ENCODE data around the gene PISD.

Gene PISD

DNA sequence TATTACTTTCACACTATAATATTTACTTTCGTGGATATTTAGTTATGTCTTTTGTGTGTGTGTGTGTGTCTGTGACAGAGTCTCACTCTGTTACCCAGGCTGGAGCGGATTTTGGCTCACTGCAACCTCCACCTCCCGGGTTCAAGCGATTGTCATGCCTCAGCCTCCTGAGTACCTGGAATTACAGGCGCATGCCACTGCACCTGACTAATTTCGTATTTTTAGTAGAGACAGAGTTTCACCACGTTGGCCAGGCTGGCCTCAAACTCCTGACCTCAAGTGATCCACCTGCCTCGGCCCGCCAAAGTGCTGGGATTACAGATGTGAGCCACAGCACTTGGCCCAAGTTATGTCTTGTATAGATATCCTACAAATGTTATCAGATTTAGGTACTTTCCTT, 9.9 kb downstream of the PISD start:
- H3K4me1 ChIP-seq (ENCODE audit: control insufficient read depth, insufficient read depth, low read length), result peaks cover 29% of the 10 kb centered on the region
- no peaks in the 10 kb centered on the region for H3K27me3 ChIP-seq (replicated peaks; ENCODE audit: control insufficient read depth, insufficient read depth, low read length)
- DNase-seq (ENCODE audit: low read depth), result no peak
- no peaks in the 10 kb centered on the region for H3K9me3 ChIP-seq (ENCODE audit: control insufficient read depth, low read length)
- no peak overlapping the region for H3K9ac ChIP-seq (ENCODE audit: low read length)
- peaks cover 7% of the 10 kb centered on the region for H3K36me3 ChIP-seq (ENCODE audit: control insufficient read depth, insufficient read depth, low read length, severe bottlenecking)
- no peak overlapping the region for H3K4me3 ChIP-seq (ENCODE audit: low read length)

DNA sequence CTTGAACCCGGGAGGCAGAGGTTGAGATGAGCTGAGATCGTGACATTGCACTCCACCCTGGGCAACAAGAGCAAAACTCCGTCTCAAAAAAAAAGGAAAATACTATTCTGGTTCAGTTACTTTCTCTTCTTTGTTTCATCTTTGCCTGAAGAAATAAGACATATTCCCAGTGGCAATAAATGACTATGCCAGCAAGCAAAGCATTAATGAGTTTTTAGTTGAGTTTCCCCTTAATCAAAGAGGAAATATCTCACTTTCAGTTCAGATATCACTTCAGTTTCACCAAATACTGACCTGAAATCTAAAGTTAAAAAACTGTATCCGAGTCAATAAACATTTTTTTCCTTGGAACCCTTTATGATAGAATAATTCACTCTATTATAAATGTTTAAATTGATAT, 10.4 kb downstream of the PISD start:
- no peak overlapping the region for H3K4me3 ChIP-seq (ENCODE audit: low read length)
- H3K9me3 ChIP-seq (ENCODE audit: control insufficient read depth, low read length), result no peaks in the 10 kb centered on the region
- no peak overlapping the region for H3K9ac ChIP-seq (ENCODE audit: low read length)
- peaks cover 7% of the 10 kb centered on the region for H3K36me3 ChIP-seq (ENCODE audit: control insufficient read depth, insufficient read depth, low read length, severe bottlenecking)
- peaks cover 34% of the 10 kb centered on the region for H3K4me1 ChIP-seq (ENCODE audit: control insufficient read depth, insufficient read depth, low read length)
- DNase-seq (ENCODE audit: low read depth), result no peak
- H3K27me3 ChIP-seq (replicated peaks; ENCODE audit: control insufficient read depth, insufficient read depth, low read length), result no peaks in the 10 kb centered on the region

DNA sequence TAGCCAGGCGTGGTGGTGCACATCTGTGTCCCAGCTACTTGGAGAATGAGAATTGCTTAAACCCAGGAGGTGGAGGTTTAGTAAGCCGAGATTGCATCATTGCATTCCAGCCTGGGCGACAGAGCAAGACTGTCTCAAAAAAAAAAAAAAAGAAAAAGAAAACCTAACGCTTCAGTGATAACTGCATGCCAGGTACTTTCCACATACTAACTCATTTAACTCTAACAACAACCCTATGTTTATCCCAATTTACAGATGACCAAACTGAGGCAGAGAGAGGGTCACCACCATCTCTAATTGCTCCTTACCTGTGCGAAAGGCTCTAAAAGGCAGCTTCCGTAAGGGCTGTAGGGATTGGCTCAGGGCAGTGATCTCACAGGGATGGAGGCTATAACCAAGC, 11.6 kb downstream of the PISD start:
- Histone ChIP-seq H3K27me3 (replicated peaks; ENCODE audit: control insufficient read depth, insufficient read depth, low read length) (no peaks in the 10 kb centered on the region), H3K9ac (ENCODE audit: low read length) (no peak overlapping the region), H3K9me3 (ENCODE audit: control insufficient read depth, low read length) (no peaks in the 10 kb centered on the region), H3K4me3 (ENCODE audit: low read length) (peak overlapping the region; percentile 46), H3K4me1 (ENCODE audit: control insufficient read depth, insufficient read depth, low read length) (peaks cover 43% of the 10 kb centered on the region), H3K36me3 (ENCODE audit: control insufficient read depth, insufficient read depth, low read length, severe bottlenecking) (peaks cover 7% of the 10 kb centered on the region)
- peak; percentile 82 for DNase-seq (ENCODE audit: low read depth)

DNA sequence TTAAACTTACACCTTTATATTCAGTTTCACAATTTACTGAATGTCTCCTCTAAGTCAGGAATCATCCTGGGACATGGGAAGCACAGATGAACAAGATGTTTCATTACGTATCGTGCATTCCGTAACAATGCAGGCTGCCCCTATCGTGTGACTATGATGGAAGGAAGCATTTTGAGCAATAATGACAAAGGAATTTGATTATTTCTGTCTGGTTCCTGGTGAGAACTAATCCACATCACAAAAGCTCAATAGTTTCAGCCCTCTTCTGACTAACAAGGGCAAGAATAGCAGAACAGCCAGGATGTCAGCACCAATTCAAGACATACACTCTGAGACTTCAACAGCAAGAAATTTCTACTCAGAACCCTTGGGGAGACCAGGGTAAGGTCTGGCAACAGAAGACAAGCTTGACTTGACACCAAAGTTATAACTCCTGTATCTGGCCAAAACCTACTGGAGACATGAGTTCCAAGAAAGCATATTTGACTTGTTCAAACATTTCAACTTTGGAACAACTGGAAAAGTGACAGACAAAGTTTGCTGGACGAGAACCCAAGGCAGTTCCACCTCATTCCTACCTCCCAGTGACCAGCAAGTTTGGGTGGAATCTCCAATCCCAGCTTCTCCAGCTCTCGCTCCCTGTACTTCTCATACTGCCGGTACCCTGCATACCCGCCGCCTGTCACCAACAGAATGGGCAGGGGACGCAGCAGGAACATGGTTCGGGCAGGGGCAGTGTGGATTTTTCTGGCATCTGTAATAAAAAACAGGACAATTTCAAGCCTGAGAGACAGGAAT, 14.3 kb downstream of the PISD start:
- Histone ChIP-seq H3K36me3 (ENCODE audit: control insufficient read depth, insufficient read depth, low read length, severe bottlenecking) (peaks cover 11% of the 10 kb centered on the region), H3K9ac (ENCODE audit: low read length) (peak overlapping the region; percentile 41), H3K9me3 (ENCODE audit: control insufficient read depth, low read length) (no peaks in the 10 kb centered on the region)

GRCh38 chr22:31647066-31647465, 14.9 kb downstream of the PISD start:
- Histone ChIP-seq H3K27me3 (replicated peaks; ENCODE audit: control insufficient read depth, insufficient read depth, low read length) (no peaks in the 10 kb centered on the region), H3K9me3 (ENCODE audit: control insufficient read depth, low read length) (no peaks in the 10 kb centered on the region), H3K4me1 (ENCODE audit: control insufficient read depth, insufficient read depth, low read length) (peaks cover 43% of the 10 kb centered on the region), H3K36me3 (ENCODE audit: control insufficient read depth, insufficient read depth, low read length, severe bottlenecking) (peaks cover 11% of the 10 kb centered on the region), H3K4me3 (ENCODE audit: low read length) (no peak overlapping the region), H3K9ac (ENCODE audit: low read length) (peak overlapping the region; percentile 41)
- DNase-seq (ENCODE audit: low read depth), result no peak

More for the DNA sequence above, 14.3 kb downstream of the PISD start:
- Histone ChIP-seq H3K4me3 (ENCODE audit: low read length) (no peak overlapping the region), H3K27me3 (replicated peaks; ENCODE audit: control insufficient read depth, insufficient read depth, low read length) (no peaks in the 10 kb centered on the region), H3K4me1 (ENCODE audit: control insufficient read depth, insufficient read depth, low read length) (peaks cover 43% of the 10 kb centered on the region)
- peak; percentile 56 for DNase-seq (ENCODE audit: low read depth)

DNA sequence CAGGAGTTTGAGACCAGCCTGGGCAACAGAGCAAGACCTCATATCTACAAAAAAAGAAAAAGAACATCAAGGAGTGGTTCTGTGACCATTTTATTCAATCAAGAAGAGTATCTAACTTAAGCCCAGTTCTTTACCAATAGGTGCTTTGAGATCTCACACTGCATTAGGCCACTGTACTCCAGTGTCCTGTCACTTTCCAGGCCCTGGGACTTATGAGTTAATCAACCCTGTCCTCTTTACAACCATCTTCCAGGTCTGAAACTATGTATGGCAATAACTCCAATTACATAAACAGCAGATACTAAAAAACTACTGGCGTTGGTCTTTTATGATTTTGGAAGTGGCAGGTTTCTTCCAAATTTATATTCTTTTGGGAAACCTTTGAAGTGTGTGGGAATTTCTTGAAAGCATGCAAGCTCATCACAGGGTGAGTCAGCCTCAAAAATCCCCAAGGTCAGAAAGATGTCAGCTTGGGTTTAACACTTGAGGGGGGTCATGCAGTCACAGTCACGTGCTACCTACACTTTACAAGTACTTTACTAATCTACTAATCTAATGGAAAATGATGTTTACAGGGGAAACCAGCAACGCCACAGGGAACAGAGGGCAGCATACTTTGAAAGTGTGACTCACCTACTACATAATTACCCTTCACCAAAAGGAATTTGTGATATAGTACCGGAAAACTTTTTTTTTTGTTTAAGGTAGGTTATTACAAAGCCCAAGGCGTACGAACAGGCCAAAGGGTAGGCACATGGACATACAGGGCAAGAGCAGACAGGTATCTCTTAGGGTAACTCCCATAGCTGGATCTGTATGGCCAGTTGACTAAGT, 15.6 kb downstream of the PISD start:
- Histone ChIP-seq H3K9ac (ENCODE audit: low read length) (peak overlapping the region; percentile 41), H3K4me1 (ENCODE audit: control insufficient read depth, insufficient read depth, low read length) (peaks cover 43% of the 10 kb centered on the region), H3K27me3 (replicated peaks; ENCODE audit: control insufficient read depth, insufficient read depth, low read length) (no peaks in the 10 kb centered on the region), H3K4me3 (ENCODE audit: low read length) (no peak overlapping the region), H3K36me3 (ENCODE audit: control insufficient read depth, insufficient read depth, low read length, severe bottlenecking) (peaks cover 11% of the 10 kb centered on the region), H3K9me3 (ENCODE audit: control insufficient read depth, low read length) (no peaks in the 10 kb centered on the region)
- peak; percentile 52 for DNase-seq (ENCODE audit: low read depth)

GRCh38 chr22:31639436-31640039, 22.5 kb downstream of the PISD start:
- H3K9me3 ChIP-seq (ENCODE audit: control insufficient read depth, low read length), result no peaks in the 10 kb centered on the region
- no peak overlapping the region for H3K9ac ChIP-seq (ENCODE audit: low read length)
- no peaks in the 10 kb centered on the region for H3K27me3 ChIP-seq (replicated peaks; ENCODE audit: control insufficient read depth, insufficient read depth, low read length)
- H3K36me3 ChIP-seq (ENCODE audit: control insufficient read depth, insufficient read depth, low read length, severe bottlenecking), result no peaks in the 10 kb centered on the region
- DNase-seq (ENCODE audit: low read depth), result no peak
- peaks cover 17% of the 10 kb centered on the region for H3K4me1 ChIP-seq (ENCODE audit: control insufficient read depth, insufficient read depth, low read length)
- no peak overlapping the region for H3K4me3 ChIP-seq (ENCODE audit: low read length)

- no peaks in the 10 kb centered on the region for H3K36me3 ChIP-seq (ENCODE audit: control insufficient read depth, insufficient read depth, low read length, severe bottlenecking)
- peaks cover 20% of the 10 kb centered on the region for H3K4me1 ChIP-seq (ENCODE audit: control insufficient read depth, insufficient read depth, low read length)
- no peaks in the 10 kb centered on the region for H3K27me3 ChIP-seq (replicated peaks; ENCODE audit: control insufficient read depth, insufficient read depth, low read length)
- no peaks in the 10 kb centered on the region for H3K9me3 ChIP-seq (ENCODE audit: control insufficient read depth, low read length)
- peak overlapping the region; percentile 30 for H3K4me3 ChIP-seq (ENCODE audit: low read length)
- DNase-seq (ENCODE audit: low read depth), result no peak
- H3K9ac ChIP-seq (ENCODE audit: low read length), result peak overlapping the region; percentile 54
Observed at GRCh38 chr22:31637891-31638618, 24.0 kb downstream of the PISD start.

DNA sequence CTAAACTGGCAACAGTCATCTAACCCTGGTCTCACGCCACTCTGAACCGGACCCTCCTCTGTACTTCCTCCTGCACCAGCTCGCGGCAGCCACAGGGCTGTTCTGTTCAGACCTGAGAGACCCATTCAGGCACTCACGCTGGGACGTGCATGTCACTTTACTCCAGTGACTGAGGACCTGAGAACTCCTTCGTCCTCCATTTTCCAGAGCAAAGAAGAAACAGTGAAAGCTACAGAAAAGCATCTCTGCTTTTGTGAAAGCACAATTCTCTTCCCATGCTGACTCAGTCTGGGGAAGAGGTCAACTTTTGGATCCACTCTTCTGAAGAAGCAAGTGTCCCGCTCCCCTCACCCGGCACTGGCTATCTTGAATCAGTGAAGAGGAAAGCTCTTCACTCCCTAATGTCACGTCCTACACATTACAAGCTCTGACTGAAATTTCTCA, 24.5 kb downstream of the PISD start:
- DNase-seq (ENCODE audit: low read depth), result no peak
- no peaks in the 10 kb centered on the region for H3K36me3 ChIP-seq (ENCODE audit: control insufficient read depth, insufficient read depth, low read length, severe bottlenecking)
- H3K4me3 ChIP-seq (ENCODE audit: low read length), result peak overlapping the region; percentile 30
- H3K9ac ChIP-seq (ENCODE audit: low read length), result peak overlapping the region; percentile 54
- H3K9me3 ChIP-seq (ENCODE audit: control insufficient read depth, low read length), result no peaks in the 10 kb centered on the region
- H3K27me3 ChIP-seq (replicated peaks; ENCODE audit: control insufficient read depth, insufficient read depth, low read length), result no peaks in the 10 kb centered on the region
- peaks cover 20% of the 10 kb centered on the region for H3K4me1 ChIP-seq (ENCODE audit: control insufficient read depth, insufficient read depth, low read length)

DNA sequence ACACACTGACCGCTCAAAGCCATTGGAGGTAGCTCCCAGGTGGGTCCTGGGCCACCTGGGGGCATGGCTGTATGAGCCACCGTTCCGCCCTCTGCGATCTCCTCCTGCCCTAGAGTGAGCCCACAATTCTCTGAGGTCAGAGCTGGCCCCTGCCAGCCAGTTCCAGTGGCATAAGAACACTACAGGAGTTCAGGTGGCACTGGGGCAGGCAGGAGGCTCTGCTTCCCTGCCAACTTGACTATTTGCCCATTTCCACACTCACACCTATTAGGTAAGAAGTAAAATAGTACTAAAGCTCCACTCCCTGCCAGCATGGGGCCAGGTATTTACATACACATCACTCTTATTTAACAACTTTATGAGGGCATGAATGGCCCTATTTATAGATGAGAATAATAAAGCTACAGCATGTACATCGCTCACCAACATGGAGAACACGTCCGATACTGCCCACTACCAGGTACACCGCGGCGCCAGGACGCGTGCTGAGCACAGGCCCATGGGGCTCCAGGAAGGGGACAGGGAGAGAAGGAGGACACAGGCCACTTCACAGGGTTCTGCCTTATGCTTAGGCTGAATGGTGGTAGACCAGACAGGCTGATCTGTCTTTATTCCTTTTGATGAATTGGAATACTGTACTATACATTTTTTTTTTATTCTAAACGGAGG, 26.2 kb downstream of the PISD start:
- DNase-seq (ENCODE audit: low read depth), result no peak
- H3K9ac ChIP-seq (ENCODE audit: low read length), result no peak overlapping the region
- H3K4me3 ChIP-seq (ENCODE audit: low read length), result no peak overlapping the region
- no peaks in the 10 kb centered on the region for H3K27me3 ChIP-seq (replicated peaks; ENCODE audit: control insufficient read depth, insufficient read depth, low read length)
- peaks cover 27% of the 10 kb centered on the region for H3K4me1 ChIP-seq (ENCODE audit: control insufficient read depth, insufficient read depth, low read length)
- no peaks in the 10 kb centered on the region for H3K9me3 ChIP-seq (ENCODE audit: control insufficient read depth, low read length)
- H3K36me3 ChIP-seq (ENCODE audit: control insufficient read depth, insufficient read depth, low read length, severe bottlenecking), result no peaks in the 10 kb centered on the region

Measured in adipocyte (in vitro differentiated cells).